Measurements from ENCODE around the gene ODF2L. TPM values are rescaled to one million over a fixed set of nuclear protein-coding genes. Genes with fewer than 3 reads are reported as not detected.

The ODF2L gene
- total RNA-seq, 1 experiment from 2014 or later, result 19.6 TPM

GRCh38 chr1:86318436-86318835, 77.7 kb downstream of the ODF2L start:
- no peak for DNase-seq (ENCODE audit: low spot score)

GRCh38 chr1:86317926-86318325, 78.2 kb downstream of the ODF2L start:
- no peak for DNase-seq (ENCODE audit: low spot score)

GRCh38 chr1:86305731-86306130, 90.4 kb downstream of the ODF2L start:
- no peak for DNase-seq (ENCODE audit: low spot score)

- DNase-seq (ENCODE audit: low spot score), result no peak
These were observed 93.0 kb downstream of the ODF2L start for GRCh38 chr1:86303041-86303690.

Other genes starting within 250 kb of the ODF2L start
- 0.03 and 0.07 TPM in 2 replicates for gene COL24A1, start 239.6 kb downstream of the ODF2L start, total RNA-seq (2014; rRNA removed; shearing (Covaris generic))
- 0.22 and 0.24 TPM in 2 replicates for gene CLCA2, start 27.8 kb upstream of the ODF2L start, total RNA-seq (2014; rRNA removed; shearing (Covaris generic))
- gene CLCA1, start 72.6 kb upstream of the ODF2L start, total RNA-seq (2014; rRNA removed; shearing (Covaris generic)), result not detected in 2 replicates
- gene CLCA4, start 150.8 kb upstream of the ODF2L start, total RNA-seq (2014; rRNA removed; shearing (Covaris generic)), result not detected in 2 replicates